ENCODE measurements around the gene TWF2.

TWF2 gene

GRCh38 chr3:52198643-52199608 is 40.0 kb downstream of the TWF2 start:
- DNase-seq, result no peak

- peak; percentile 99 for DNase-seq
These were observed 40.9 kb downstream of the TWF2 start, which contains the start of gene ALAS1 for GRCh38 chr3:52197842-52198625. Gene ALAS1 (plus strand): TSS chr3:52198160. CDS start chr3:52199242, 1,082 bp downstream.

GRCh38 chr3:52197499-52197841 is 41.5 kb downstream of the TWF2 start:
- DNase-seq, result no peak

- DNase-seq, result no peak
These were observed 42.0 kb downstream of the TWF2 start for GRCh38 chr3:52196977-52197376.

- no peak for DNase-seq
These were observed 43.1 kb downstream of the TWF2 start for GRCh38 chr3:52195823-52196331.

GRCh38 chr3:52195291-52195597 is 43.7 kb downstream of the TWF2 start:
- no peak for DNase-seq

- no peak for DNase-seq
These were observed 44.3 kb downstream of the TWF2 start for GRCh38 chr3:52194485-52195290.

- no peak for DNase-seq
These were observed 45.9 kb downstream of the TWF2 start for GRCh38 chr3:52193065-52193464.

- no peak for DNase-seq
These were observed 47.3 kb downstream of the TWF2 start for GRCh38 chr3:52191663-52192062.

- DNase-seq, result no peak
These were observed 48.5 kb downstream of the TWF2 start for GRCh38 chr3:52190294-52191074.

- no peak for DNase-seq
These were observed 50.4 kb downstream of the TWF2 start for GRCh38 chr3:52188556-52188955.

GRCh38 chr3:52186729-52187128 is 52.2 kb downstream of the TWF2 start:
- DNase-seq, result no peak

GRCh38 chr3:52185837-52186236 is 53.1 kb downstream of the TWF2 start:
- DNase-seq, result no peak

- no peak for DNase-seq
These were observed 53.6 kb downstream of the TWF2 start for GRCh38 chr3:52185311-52185710.

GRCh38 chr3:52184690-52185089 is 54.3 kb downstream of the TWF2 start:
- DNase-seq, result no peak

- DNase-seq, result no peak
These were observed 55.0 kb downstream of the TWF2 start for GRCh38 chr3:52183786-52184445.

GRCh38 chr3:52182691-52183090 is 56.3 kb downstream of the TWF2 start:
- DNase-seq, result no peak

GRCh38 chr3:52182196-52182595 is 56.8 kb downstream of the TWF2 start:
- DNase-seq, result no peak

GRCh38 chr3:52181543-52181942 is 57.4 kb downstream of the TWF2 start:
- no peak for DNase-seq

All from activated CD8-positive, alpha-beta memory T cell treated with anti-CD3 and anti-CD28 coated beads for 24 hours (primary cell).